Thoracic aorta (tissue), 2 donors: ENCODE results near the gene RNF168. TPM values are rescaled to one million over a fixed set of nuclear protein-coding genes. Genes with fewer than 3 reads are reported as not detected.
"Not testable (repeated sequence)": the region's sequence is repeated elsewhere in the genome, so short reads cannot be mapped to it uniquely, and the experiment has no call there.

ENCODE experiments used
- ATAC-seq: fragments of 150-250 bp; one replicate; pipeline ENCODE4 v1.8.0; 2017; ENCODE audit warnings: low read depth; ENCODE audit not compliant: insufficient number of reproducible peaks, low FRiP score
- DNase-seq: peaks from one replicate; pipeline ENCODE4 v3.0.0-alpha.2; 2020; ENCODE audit warnings: low spot score
- H3K27ac ChIP-seq, 2 donors: fragments of 200-600 bp; sonication (generic); 1 replicate in 1 of 2; 2 replicates in 1 of 2; pipeline ENCODE4 v1.5.1; 2016; ENCODE audit warnings: mild to moderate bottlenecking in 2 of 2, moderate library complexity in 2 of 2
- H3K27me3 ChIP-seq: fragments of 200-600 bp; sonication (generic); replicated peaks from 2 replicates; pipeline ENCODE4 v1.6.0; 2016; ENCODE audit warnings: mild to moderate bottlenecking; ENCODE audit not compliant: insufficient read depth
- H3K36me3 ChIP-seq: fragments of 200-600 bp; sonication (generic); one replicate; pipeline ENCODE4 v1.5.1; 2016
- H3K4me1 ChIP-seq, 2 donors: fragments of 200-600 bp; sonication (generic); 1 replicate in 1 of 2; 2 replicates in 1 of 2; pipeline versions ENCODE4 v1.5.1 to v1.6.0; 2016; ENCODE audit warnings: low read depth in 2 of 2, mild to moderate bottlenecking in 1 of 2; ENCODE audit not compliant: control insufficient read depth in 1 of 2
- H3K4me3 ChIP-seq: fragments of 200-600 bp; sonication (generic); 2 replicates; pipeline ENCODE4 v1.5.1; 2016; ENCODE audit warnings: mild to moderate bottlenecking
- H3K9me3 ChIP-seq: fragments of 200-600 bp; sonication (generic); 2 replicates; pipeline ENCODE4 v1.5.1; 2016
- CTCF ChIP-seq: fragments of 200-600 bp; sonication (generic); IDR thresholded peaks from one replicate; pipeline ENCODE4 v1.5.1; 2019; ENCODE audit warnings: antibody characterized with exemption
- total RNA-seq, 2 donors: library from RNA; depleted of rRNA; stranded (reverse); fragments of >200 nt; gene quantifications; one replicate each; pipeline versions ENCODE4 v1.1.0 to v1.2.3, GENCODE V29; 2016

RNF168 gene
- total RNA-seq, 2 donors from 2014 or later = 24.0 to 30.8 TPM

- DNase-seq = no peak
- Histone ChIP-seq H3K27me3 (no peaks in the 10 kb centered on the region), H3K4me1 (no peaks in the 10 kb centered on the region), H3K4me3 (no peak overlapping the region), H3K9me3 (no peaks in the 10 kb centered on the region), H3K36me3 (peaks cover 53% of the 10 kb centered on the region), H3K27ac (no peak overlapping the region)
- no peak for TF ChIP-seq CTCF
- no peak for ATAC-seq
Observed at GRCh38 chr3:196477678-196478077, 25.9 kb downstream of the RNF168 start.

GRCh38 chr3:196472286-196472685 lies 31.3 kb downstream of the RNF168 start:
- peaks cover 40% of the 10 kb centered on the region for H3K36me3 ChIP-seq
- H3K27me3 ChIP-seq = no peaks in the 10 kb centered on the region
- no peak overlapping the region for H3K27ac ChIP-seq
- TF ChIP-seq CTCF = no peak
- no peak overlapping the region for H3K4me3 ChIP-seq
- no peaks in the 10 kb centered on the region for H3K9me3 ChIP-seq
- ATAC-seq (no peak), DNase-seq (no peak)
- H3K4me1 ChIP-seq = no peaks in the 10 kb centered on the region

GRCh38 chr3:196471551-196471950 lies 32.0 kb downstream of the RNF168 start:
- no peaks in the 10 kb centered on the region for H3K9me3 ChIP-seq
- H3K4me1 ChIP-seq = no peaks in the 10 kb centered on the region
- no peak for ATAC-seq
- peaks cover 35% of the 10 kb centered on the region for H3K36me3 ChIP-seq
- TF ChIP-seq CTCF = no peak
- H3K27ac ChIP-seq = no peak overlapping the region
- H3K27me3 ChIP-seq = no peaks in the 10 kb centered on the region
- DNase-seq = no peak
- no peak overlapping the region for H3K4me3 ChIP-seq

GRCh38 chr3:196470182-196470581 lies 33.4 kb downstream of the RNF168 start:
- DNase-seq, H3K27me3 ChIP-seq, H3K4me1 ChIP-seq, H3K9me3 ChIP-seq, H3K27ac ChIP-seq, H3K4me3 ChIP-seq, ATAC-seq: not testable (repeated sequence)
- peaks cover 33% of the 10 kb centered on the region for H3K36me3 ChIP-seq

GRCh38 chr3:196463804-196464203 lies 39.8 kb downstream of the RNF168 start:
- Histone ChIP-seq H3K4me1 (no peaks in the 10 kb centered on the region), H3K27me3 (no peaks in the 10 kb centered on the region), H3K4me3 (no peak overlapping the region), H3K9me3 (no peaks in the 10 kb centered on the region), H3K36me3 (no peaks in the 10 kb centered on the region), H3K27ac (no peak overlapping the region)
- TF ChIP-seq CTCF = no peak
- DNase-seq (no peak), ATAC-seq (no peak)

- no peaks in the 10 kb centered on the region for H3K9me3 ChIP-seq
- no peaks in the 10 kb centered on the region for H3K4me1 ChIP-seq
- H3K27me3 ChIP-seq = no peaks in the 10 kb centered on the region
- H3K36me3 ChIP-seq = no peaks in the 10 kb centered on the region
- H3K27ac ChIP-seq = no peak overlapping the region
- ATAC-seq = no peak
- H3K4me3 ChIP-seq = no peak overlapping the region
- TF ChIP-seq CTCF = no peak
- DNase-seq = no peak
Observed at GRCh38 chr3:196463478-196463756, 40.2 kb downstream of the RNF168 start.

GRCh38 chr3:196462680-196463477 lies 40.7 kb downstream of the RNF168 start:
- DNase-seq, H3K27me3 ChIP-seq, H3K4me3 ChIP-seq, H3K36me3 ChIP-seq, H3K4me1 ChIP-seq, ATAC-seq, H3K9me3 ChIP-seq, H3K27ac ChIP-seq: not testable (repeated sequence)
